Trophoblast cell (in vitro differentiated cells and primary cell): ENCODE results near the gene RHOBTB3.

Experiments
- DNase-seq, 2 donors: peaks; one replicate each; pipeline ENCODE4 v3.0.0-alpha.2; 2016
- H2AFZ ChIP-seq: 2 replicates; pipeline ENCODE4 v1.6.1; 2013; ENCODE audit warnings: low read length, moderate library complexity, mild to moderate bottlenecking; ENCODE audit not compliant: insufficient read depth, poor library complexity
- H2AK5ac ChIP-seq: 2 replicates; pipeline ENCODE4 v1.6.1; 2013; ENCODE audit warnings: mild to moderate bottlenecking, low read length
- H2BK120ac ChIP-seq: 2 replicates; pipeline ENCODE4 v1.6.1; 2013; ENCODE audit warnings: low read length, mild to moderate bottlenecking, moderate library complexity; ENCODE audit not compliant: insufficient read depth, poor library complexity
- H2BK12ac ChIP-seq: 2 replicates; pipeline ENCODE4 v1.6.1; 2013; ENCODE audit warnings: mild to moderate bottlenecking, low read length, moderate library complexity
- H2BK5ac ChIP-seq: 2 replicates; pipeline ENCODE4 v1.6.1; 2013; ENCODE audit warnings: low read length, low read depth, moderate library complexity, mild to moderate bottlenecking; ENCODE audit not compliant: poor library complexity
- H3K14ac ChIP-seq: 2 replicates; pipeline ENCODE4 v1.6.1; 2013; ENCODE audit warnings: mild to moderate bottlenecking, low read length
- H3K18ac ChIP-seq: 2 replicates; pipeline ENCODE4 v1.6.1; 2013; ENCODE audit warnings: mild to moderate bottlenecking, low read length
- H3K23ac ChIP-seq: 2 replicates; pipeline ENCODE4 v1.6.1; 2013; ENCODE audit warnings: low read length
- H3K27ac ChIP-seq: 2 replicates; pipeline ENCODE4 v1.5.1; 2013; ENCODE audit warnings: low read depth, mild to moderate bottlenecking, inconsistent platforms, low read length, moderate library complexity
- H3K27me3 ChIP-seq: 2 replicates; pipeline ENCODE4 v1.6.1; 2013; ENCODE audit warnings: inconsistent platforms, mild to moderate bottlenecking, low read length, moderate library complexity; ENCODE audit not compliant: insufficient read depth
- H3K36me3 ChIP-seq, 2 experiments: 1 replicate in 1 of 2; 2 replicates in 1 of 2; pipeline ENCODE4 v1.6.1; 2013; ENCODE audit warnings: low read length in 2 of 2, mild to moderate bottlenecking in 2 of 2, moderate library complexity in 1 of 2; ENCODE audit not compliant: insufficient read depth in 2 of 2, control insufficient read depth in 1 of 2
- H3K4ac ChIP-seq: 2 replicates; pipeline ENCODE4 v1.6.1; 2013; ENCODE audit warnings: low read depth, mild to moderate bottlenecking, low read length, moderate library complexity
- H3K4me1 ChIP-seq, 2 experiments: 1 replicate in 1 of 2; 2 replicates in 1 of 2; pipeline ENCODE4 v1.6.1; 2013; ENCODE audit warnings: low read length in 2 of 2, mild to moderate bottlenecking in 2 of 2, moderate library complexity in 1 of 2; ENCODE audit not compliant: insufficient read depth in 2 of 2, control insufficient read depth in 1 of 2
- H3K4me2 ChIP-seq: 2 replicates; pipeline ENCODE4 v1.6.1; 2013; ENCODE audit warnings: inconsistent platforms, mild to moderate bottlenecking, low read length, moderate library complexity
- H3K4me3 ChIP-seq: 2 replicates; pipeline ENCODE4 v1.5.1; 2013; ENCODE audit warnings: mild to moderate bottlenecking, low read depth, low read length, inconsistent platforms
- H3K79me1 ChIP-seq: one replicate; pipeline ENCODE4 v1.6.1; 2013; ENCODE audit warnings: low read length
- H3K79me2 ChIP-seq: 2 replicates; pipeline ENCODE4 v1.6.1; 2013; ENCODE audit warnings: low read length, mild to moderate bottlenecking; ENCODE audit not compliant: control insufficient read depth, insufficient read depth, poor library complexity
- H3K9ac ChIP-seq: 2 replicates; pipeline ENCODE4 v1.6.1; 2013; ENCODE audit warnings: mild to moderate bottlenecking, low read length
- H3K9me3 ChIP-seq: 2 replicates; pipeline ENCODE4 v1.6.1; 2013; ENCODE audit warnings: low read depth, mild to moderate bottlenecking, control low read depth, inconsistent platforms, low read length; ENCODE audit not compliant: insufficient read depth
- H4K12ac ChIP-seq: 2 replicates; pipeline ENCODE4 v1.6.1; 2013; ENCODE audit warnings: low read depth, mild to moderate bottlenecking, low read length, moderate library complexity
- H4K8ac ChIP-seq: 2 replicates; pipeline ENCODE4 v1.6.1; 2013; ENCODE audit warnings: low read depth, mild to moderate bottlenecking, low read length, moderate library complexity
- H4K91ac ChIP-seq: one replicate; pipeline ENCODE4 v1.6.1; 2013; ENCODE audit warnings: low read depth, mild to moderate bottlenecking, low read length, moderate library complexity
- WGBS: extraction: QIAGEN DNeasy Blood & Tissue Kit; methylation state at CpG from one replicate; pipeline ENCODE4 v1.1.7; 2013; ENCODE audit warnings: missing lambda C conversion rate; ENCODE audit not compliant: insufficient read length, insufficient coverage; ENCODE audit errors: extremely low coverage; 5-methylcytosine and 5-hydroxymethylcytosine counted together

Gene RHOBTB3

GRCh38 chr5:95822043-95822541, 91.0 kb downstream of the RHOBTB3 start:
- Histone ChIP-seq H3K4me2 (peak overlapping the region; percentile 81), H3K79me1 (peaks cover 2% of the 10 kb centered on the region), H3K4me3 (peak overlapping the region; percentile 80), H3K4ac (peak overlapping the region; percentile 1), H3K27ac (peak overlapping the region; percentile 46), H3K9ac (peak overlapping the region; percentile 70), H4K91ac (no peak overlapping the region), H3K36me3 (no peaks in the 10 kb centered on the region), H3K14ac (peak overlapping the region; percentile 26), H3K79me2 (peaks cover 2% of the 10 kb centered on the region), H3K18ac (no peak overlapping the region), H2AFZ (peak overlapping the region; percentile 8), H3K4me1 (peaks cover 21 to 33% of the 10 kb centered on the region in 2 experiments), H2BK120ac (no peak overlapping the region), H3K27me3 (no peaks in the 10 kb centered on the region), H3K23ac (no peak overlapping the region), H2AK5ac (no peak overlapping the region), H2BK12ac (no peak overlapping the region), H4K8ac (no peak overlapping the region), H2BK5ac (no peak overlapping the region), H4K12ac (no peak overlapping the region), H3K9me3 (no peaks in the 10 kb centered on the region)
- no CpG with 5 or more reads among the region's 19 CpGs for WGBS
- DNase-seq = peak; percentile 49 to 53

DNA sequence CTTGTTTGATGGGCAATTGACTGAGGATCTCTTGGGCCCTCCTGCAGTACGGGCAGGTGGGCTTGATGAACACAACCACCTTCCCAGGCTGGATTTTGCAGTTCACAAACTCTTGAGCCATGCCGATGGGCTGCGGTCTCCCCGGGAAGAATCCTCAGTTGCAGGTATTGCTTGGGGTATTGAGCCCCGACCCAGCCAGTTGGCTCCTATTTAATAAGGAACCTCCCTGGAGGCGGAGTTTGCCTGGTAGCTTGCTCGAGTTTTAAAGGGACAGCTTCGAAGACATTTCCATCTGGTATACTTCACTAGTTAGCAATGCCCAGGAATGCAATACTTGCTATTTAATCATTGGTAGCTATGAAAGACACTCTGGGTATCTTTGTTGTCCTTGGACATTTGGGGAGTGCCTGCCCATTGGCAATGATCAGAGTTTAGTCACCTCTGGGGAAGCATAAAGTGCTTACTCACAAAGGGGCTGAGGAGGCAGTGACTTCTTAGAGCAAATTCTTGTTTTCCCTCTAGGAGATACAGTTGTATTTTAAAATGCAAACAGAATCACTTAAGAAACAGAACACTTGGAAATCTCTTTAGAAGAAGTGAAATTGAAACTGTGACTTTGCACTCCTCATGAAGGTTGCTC, 91.5 kb downstream of the RHOBTB3 start, which contains the start of gene GLRX:
GLRX (minus strand) TSS at position 185 of the 640 bp plus-strand sequence; CDS start at position 121, 64 bp downstream.
- no peaks in the 10 kb centered on the region for H3K9me3 ChIP-seq
- H3K9ac ChIP-seq = peak within 1 kb of the TSS; percentile 70
- DNase-seq = peak; percentile 54 to 81
- peak within 1 kb of the TSS; percentile 39 for H3K4ac ChIP-seq
- H3K79me2 ChIP-seq = peaks cover 2% of the 10 kb centered on the region
- no peak within 1 kb of the TSS for H4K8ac ChIP-seq
- WGBS = no CpG with 5 or more reads among the region's 8 CpGs
- peak within 1 kb of the TSS; percentile 28 for H2BK12ac ChIP-seq
- H3K27me3 ChIP-seq = no peaks in the 10 kb centered on the region
- H3K23ac ChIP-seq = peak within 1 kb of the TSS; percentile 18
- no peak within 1 kb of the TSS for H2BK5ac ChIP-seq
- H3K79me1 ChIP-seq = peaks cover 2% of the 10 kb centered on the region
- peak within 1 kb of the TSS; percentile 37 for H2BK120ac ChIP-seq
- H4K12ac ChIP-seq = no peak within 1 kb of the TSS
- no peaks in the 10 kb centered on the region for H3K36me3 ChIP-seq
- no peak within 1 kb of the TSS for H4K91ac ChIP-seq
- no peak within 1 kb of the TSS for H3K18ac ChIP-seq
- H3K14ac ChIP-seq = peak within 1 kb of the TSS; percentile 26
- H3K4me2 ChIP-seq = peak within 1 kb of the TSS; percentile 81
- H3K4me3 ChIP-seq = peak within 1 kb of the TSS; percentile 80
- peak within 1 kb of the TSS; percentile 39 for H2AFZ ChIP-seq
- H3K4me1 ChIP-seq = peaks cover 18 to 27% of the 10 kb centered on the region in 2 experiments
- H2AK5ac ChIP-seq = no peak within 1 kb of the TSS
- H3K27ac ChIP-seq = peak within 1 kb of the TSS; percentile 46

DNA sequence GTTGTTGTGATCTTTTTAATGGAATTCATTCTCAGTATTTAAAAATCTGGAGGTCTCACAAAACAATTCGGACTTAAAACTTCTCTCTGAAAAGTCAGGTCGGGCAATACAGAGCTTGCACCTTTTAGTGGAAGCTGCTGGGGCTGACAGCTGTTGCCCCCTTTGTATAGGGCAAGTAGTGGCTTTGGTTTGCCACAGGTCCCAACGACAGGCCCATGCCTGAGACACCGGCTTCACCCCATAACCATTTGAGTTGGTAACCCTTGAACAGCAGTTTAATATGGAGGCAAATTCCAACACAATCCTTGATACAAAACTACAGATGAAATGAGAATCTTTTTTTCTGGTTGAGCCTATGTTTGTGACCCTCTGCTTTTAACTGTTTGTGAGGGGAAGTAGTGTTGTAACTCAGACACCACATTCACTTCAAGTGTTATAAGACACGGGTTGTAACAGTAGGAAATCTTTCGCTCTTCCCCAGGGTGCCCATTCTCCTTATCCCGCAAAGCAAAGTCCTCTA, 92.1 kb downstream of the RHOBTB3 start:
- Histone ChIP-seq H4K91ac (no peak overlapping the region), H3K27me3 (no peaks in the 10 kb centered on the region), H3K27ac (no peak overlapping the region), H2BK120ac (peak overlapping the region; percentile 37), H3K4ac (peak overlapping the region; percentile 39), H3K4me3 (no peak overlapping the region), H2BK12ac (peak overlapping the region; percentile 28), H2AFZ (peak overlapping the region; percentile 39), H3K9me3 (no peaks in the 10 kb centered on the region), H4K8ac (no peak overlapping the region), H3K23ac (no peak overlapping the region), H3K36me3 (no peaks in the 10 kb centered on the region), H2AK5ac (no peak overlapping the region), H3K4me1 (peaks cover 13 to 23% of the 10 kb centered on the region in 2 experiments), H3K79me2 (peaks cover 2% of the 10 kb centered on the region), H2BK5ac (no peak overlapping the region), H3K4me2 (no peak overlapping the region), H3K9ac (no peak overlapping the region), H4K12ac (no peak overlapping the region), H3K14ac (no peak overlapping the region), H3K18ac (no peak overlapping the region), H3K79me1 (peaks cover 2% of the 10 kb centered on the region)
- WGBS = no CpG with 5 or more reads among the region's 7 CpGs
- DNase-seq = no peak

DNA sequence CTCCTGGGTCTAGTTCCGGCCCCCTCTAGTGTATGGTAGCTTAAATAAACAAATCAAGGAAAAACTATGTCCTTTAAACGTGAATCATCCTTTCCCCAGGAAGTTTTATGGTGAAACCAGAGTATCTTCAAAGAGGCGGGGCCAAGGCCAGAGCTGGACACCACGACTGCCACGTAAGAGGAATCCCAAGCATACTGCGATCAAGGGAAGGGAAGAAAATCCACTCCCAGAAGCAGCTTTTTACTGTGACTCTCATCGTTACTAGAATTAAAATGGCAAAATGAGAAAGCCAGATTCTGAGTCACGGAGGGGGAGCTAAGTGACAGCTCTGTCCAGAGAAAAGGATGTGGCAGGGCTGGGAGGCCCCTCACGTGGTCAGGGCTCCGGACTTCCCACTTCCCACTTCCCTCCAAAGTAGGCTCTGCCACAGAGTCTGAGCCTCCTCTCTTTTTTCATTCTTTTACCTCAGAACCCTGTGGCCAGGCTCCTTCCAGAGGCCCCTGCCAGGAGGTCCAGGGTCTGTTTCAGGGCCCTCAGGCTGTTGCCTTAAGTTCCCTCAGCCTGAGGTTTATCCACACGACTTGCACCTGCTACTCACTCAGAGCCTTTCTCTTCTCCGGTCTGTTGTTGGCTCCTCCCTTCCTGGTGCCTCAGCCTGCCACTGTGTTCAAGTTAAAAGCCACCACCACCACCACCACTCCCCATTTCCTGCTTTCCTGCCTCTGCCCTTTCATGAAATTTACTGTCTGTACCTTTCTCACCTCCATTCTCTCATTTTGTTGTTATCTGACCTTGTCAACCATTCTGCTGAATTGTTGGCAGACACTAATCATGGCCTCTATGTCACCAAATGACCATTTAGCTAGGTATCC, 92.8 kb downstream of the RHOBTB3 start:
- H3K4me2 ChIP-seq = no peak overlapping the region
- H4K91ac ChIP-seq = no peak overlapping the region
- H2AFZ ChIP-seq = no peak overlapping the region
- H4K12ac ChIP-seq = no peak overlapping the region
- peak; percentile 91 to 93 for DNase-seq
- H2BK5ac ChIP-seq = no peak overlapping the region
- H2BK12ac ChIP-seq = no peak overlapping the region
- H3K79me2 ChIP-seq = peaks cover 2% of the 10 kb centered on the region
- H3K23ac ChIP-seq = no peak overlapping the region
- no peak overlapping the region for H3K4me3 ChIP-seq
- H3K36me3 ChIP-seq = no peaks in the 10 kb centered on the region
- H3K4me1 ChIP-seq = peaks cover 13 to 18% of the 10 kb centered on the region in 2 experiments
- H2BK120ac ChIP-seq = no peak overlapping the region
- no peak overlapping the region for H3K9ac ChIP-seq
- no peaks in the 10 kb centered on the region for H3K9me3 ChIP-seq
- no peak overlapping the region for H3K4ac ChIP-seq
- WGBS = no CpG with 5 or more reads among the region's 12 CpGs
- no peak overlapping the region for H3K14ac ChIP-seq
- H3K18ac ChIP-seq = no peak overlapping the region
- H2AK5ac ChIP-seq = no peak overlapping the region
- peaks cover 2% of the 10 kb centered on the region for H3K79me1 ChIP-seq
- no peak overlapping the region for H3K27ac ChIP-seq
- no peaks in the 10 kb centered on the region for H3K27me3 ChIP-seq
- peak overlapping the region; percentile 24 for H4K8ac ChIP-seq
